Memory B cell (primary cell): ENCODE results near the gene AGBL2.
A peak's percentile ranks its signal among the peaks of the same experiment; 100 is the strongest.
"Not testable (repeated sequence)": the region's sequence is repeated elsewhere in the genome, so short reads cannot be mapped to it uniquely, and the experiment has no call there.

Experiments used
- ATAC-seq: fragments of 150-1000 bp; cut with Tn5 transposase; 2 replicates; pipeline ENCODE4 v1.10.0; 2021; ENCODE audit warnings: low read depth, mild to moderate bottlenecking, moderate library complexity
- DNase-seq, 2 donors: peaks; one replicate each; pipeline ENCODE4 v3.0.0; 2022; ENCODE audit warnings: low spot score in 2 of 2
- H3K27ac Mint-ChIP-seq: one replicate; pipeline ENCODE4 v1.8.0; 2022; ENCODE audit warnings: mild to moderate bottlenecking, moderate library complexity, mixed read lengths
- H3K27me3 Mint-ChIP-seq: one replicate; pipeline ENCODE4 v1.8.0; 2022; ENCODE audit warnings: mixed read lengths
- H3K36me3 Mint-ChIP-seq: one replicate; pipeline ENCODE4 v1.8.0; 2022; ENCODE audit warnings: mild to moderate bottlenecking, mixed read lengths
- H3K4me1 Mint-ChIP-seq: one replicate; pipeline ENCODE4 v1.8.0; 2022; ENCODE audit warnings: mixed read lengths
- H3K4me3 Mint-ChIP-seq: one replicate; pipeline ENCODE4 v1.8.0; 2022; ENCODE audit warnings: mild to moderate bottlenecking, moderate library complexity, mixed read lengths
- H3K9me3 Mint-ChIP-seq: one replicate; pipeline ENCODE4 v1.8.0; 2022; ENCODE audit warnings: mixed read lengths

Gene AGBL2

DNA sequence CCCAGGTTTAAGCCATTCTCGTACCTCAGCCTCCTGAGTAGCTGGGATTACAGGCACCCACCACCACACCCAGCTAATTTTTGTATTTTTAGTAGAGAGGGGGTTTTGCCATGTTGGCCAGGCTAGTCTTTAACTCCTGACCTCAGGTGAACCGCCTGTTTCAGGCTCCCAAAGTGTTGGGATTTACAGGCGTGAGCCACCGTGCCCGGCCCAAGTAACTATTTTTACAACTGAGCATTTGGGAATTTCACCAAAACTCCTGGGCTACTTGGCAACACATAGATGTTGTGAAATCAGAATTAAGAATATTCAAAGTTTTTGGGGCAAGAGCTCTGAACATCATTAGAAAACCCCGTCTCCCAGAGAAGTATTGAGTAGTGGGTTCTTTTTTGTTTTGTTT is 74.7 kb downstream of the AGBL2 start:
- H3K4me1 Mint-ChIP-seq, DNase-seq, H3K4me3 Mint-ChIP-seq, H3K27me3 Mint-ChIP-seq, ATAC-seq, H3K36me3 Mint-ChIP-seq, H3K9me3 Mint-ChIP-seq, H3K27ac Mint-ChIP-seq: not testable (repeated sequence)

DNA sequence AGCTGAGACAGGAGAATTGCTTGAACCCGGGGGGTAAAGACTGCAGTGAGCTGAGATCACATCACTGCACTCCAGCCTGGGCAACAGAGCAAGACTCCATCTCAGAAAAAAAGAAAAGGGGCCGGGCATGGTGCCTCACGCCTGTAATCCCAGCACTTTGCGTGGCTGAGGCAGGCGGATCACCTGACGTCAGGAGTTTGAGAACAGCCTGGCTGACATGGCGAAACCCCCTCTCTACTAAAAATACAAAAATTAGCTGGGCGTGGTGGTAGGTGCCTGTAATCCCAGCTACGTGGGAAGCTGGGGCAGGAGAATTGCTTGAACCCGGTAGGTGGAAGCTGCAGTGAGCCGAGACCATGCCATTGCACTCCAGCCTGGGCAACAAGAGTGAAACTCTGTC is 78.8 kb downstream of the AGBL2 start:
- DNase-seq, ATAC-seq, H3K27ac Mint-ChIP-seq, H3K9me3 Mint-ChIP-seq, H3K27me3 Mint-ChIP-seq, H3K4me3 Mint-ChIP-seq, H3K4me1 Mint-ChIP-seq: not testable (repeated sequence)
- peaks cover 13% of the 10 kb centered on the region for H3K36me3 Mint-ChIP-seq

DNA sequence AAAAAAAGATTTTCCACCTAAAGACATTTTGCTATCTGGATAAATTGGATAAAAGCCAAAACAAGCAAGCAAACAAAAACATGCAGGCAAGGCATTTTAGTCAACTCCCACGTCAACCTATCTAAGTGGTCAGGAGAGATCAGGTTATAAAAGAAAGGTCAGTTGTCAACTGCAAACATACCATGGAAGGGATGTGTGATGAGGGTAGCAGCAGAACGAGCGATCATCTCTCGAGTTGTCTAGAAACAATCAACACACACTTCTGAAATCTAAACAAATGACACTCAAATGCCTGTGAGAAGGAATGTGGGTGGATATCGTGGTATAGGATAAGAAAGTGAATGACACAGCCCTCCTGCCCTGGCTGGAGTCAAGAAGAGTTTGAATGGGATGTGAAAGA is 83.7 kb downstream of the AGBL2 start:
- Mint-ChIP-seq H3K4me3 (no peak overlapping the region), H3K27me3 (no peaks in the 10 kb centered on the region), H3K4me1 (no peaks in the 10 kb centered on the region), H3K9me3 (no peaks in the 10 kb centered on the region), H3K27ac (no peak overlapping the region), H3K36me3 (peaks cover 14% of the 10 kb centered on the region)
- DNase-seq (no peak), ATAC-seq (no peak)

DNA sequence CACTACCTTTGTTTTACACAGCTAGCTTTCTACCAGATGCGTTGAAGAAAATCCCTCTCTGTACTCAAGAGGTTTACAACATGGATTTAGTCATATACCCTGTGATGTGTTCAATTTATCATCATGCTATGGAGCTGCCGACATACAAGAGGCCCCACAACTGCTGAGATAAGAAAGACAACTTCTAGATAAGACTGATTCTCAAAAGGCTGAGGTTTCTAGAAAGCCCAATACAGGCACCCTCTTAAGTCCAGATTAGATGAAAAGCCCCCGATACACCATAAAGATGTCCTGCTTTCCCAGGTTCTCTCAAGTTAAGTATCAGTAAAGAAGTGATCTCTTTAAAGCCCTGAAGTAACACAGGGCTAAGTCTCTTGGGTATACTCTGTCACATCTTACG is 87.1 kb downstream of the AGBL2 start:
- H3K36me3 Mint-ChIP-seq = peaks cover 18% of the 10 kb centered on the region
- DNase-seq (no peak), ATAC-seq (no peak)
- no peaks in the 10 kb centered on the region for H3K4me1 Mint-ChIP-seq
- no peaks in the 10 kb centered on the region for H3K9me3 Mint-ChIP-seq
- no peak overlapping the region for H3K4me3 Mint-ChIP-seq
- no peak overlapping the region for H3K27ac Mint-ChIP-seq
- no peaks in the 10 kb centered on the region for H3K27me3 Mint-ChIP-seq

DNA sequence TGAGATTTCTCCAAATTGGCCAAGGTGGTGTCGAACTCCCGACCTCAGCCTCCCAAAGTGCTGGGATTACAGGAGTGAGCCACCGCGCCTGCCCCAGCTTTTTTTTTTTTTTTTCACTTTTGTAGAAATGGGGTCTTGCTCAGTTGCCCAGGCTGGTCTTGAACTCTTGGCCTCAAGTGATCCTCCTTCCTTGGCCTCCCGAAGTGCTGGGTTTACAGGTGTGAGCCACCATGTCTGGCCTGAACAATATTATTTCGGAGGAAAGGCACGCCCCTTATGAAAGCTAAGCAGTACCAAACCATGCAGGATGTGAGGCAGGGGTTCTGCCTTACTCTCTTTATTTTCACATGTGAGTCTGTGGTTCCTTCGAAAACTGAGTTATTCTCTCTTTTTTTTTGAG is 88.9 kb downstream of the AGBL2 start:
- H3K27me3 Mint-ChIP-seq = no peaks in the 10 kb centered on the region
- no peaks in the 10 kb centered on the region for H3K9me3 Mint-ChIP-seq
- no peak overlapping the region for H3K27ac Mint-ChIP-seq
- H3K4me3 Mint-ChIP-seq = no peak overlapping the region
- no peak for DNase-seq
- H3K4me1 Mint-ChIP-seq = no peaks in the 10 kb centered on the region
- peaks cover 19% of the 10 kb centered on the region for H3K36me3 Mint-ChIP-seq
- ATAC-seq = no peak

DNA sequence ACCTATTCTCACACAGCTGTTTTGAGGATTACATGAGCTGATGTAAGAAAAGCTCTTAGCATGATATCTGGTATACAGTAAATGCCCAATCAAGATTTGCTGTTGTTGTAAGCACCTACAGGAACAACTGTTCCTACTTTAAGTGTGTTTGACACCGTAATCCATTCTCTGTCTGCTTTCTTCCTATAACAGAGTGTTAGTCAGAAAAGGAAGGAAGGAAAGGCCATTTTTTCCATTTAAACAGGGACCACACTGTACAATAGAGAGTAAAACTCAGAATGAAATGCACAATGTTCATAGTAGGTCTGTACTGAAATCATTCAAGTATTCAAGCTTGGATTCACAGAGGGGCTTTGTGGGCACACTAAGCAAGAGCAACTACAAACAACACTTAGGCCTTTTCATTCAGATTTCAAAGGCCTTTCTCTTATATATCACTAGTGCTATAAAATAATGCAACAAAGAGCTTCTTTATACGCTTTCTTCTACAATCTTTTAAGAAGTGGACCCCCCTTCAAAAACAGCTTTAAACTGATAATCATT is 94.3 kb downstream of the AGBL2 start:
- Mint-ChIP-seq H3K27me3 (no peaks in the 10 kb centered on the region), H3K27ac (no peak overlapping the region), H3K9me3 (no peaks in the 10 kb centered on the region), H3K36me3 (peaks cover 19% of the 10 kb centered on the region), H3K4me3 (no peak overlapping the region), H3K4me1 (no peaks in the 10 kb centered on the region)
- ATAC-seq (no peak), DNase-seq (no peak)

DNA sequence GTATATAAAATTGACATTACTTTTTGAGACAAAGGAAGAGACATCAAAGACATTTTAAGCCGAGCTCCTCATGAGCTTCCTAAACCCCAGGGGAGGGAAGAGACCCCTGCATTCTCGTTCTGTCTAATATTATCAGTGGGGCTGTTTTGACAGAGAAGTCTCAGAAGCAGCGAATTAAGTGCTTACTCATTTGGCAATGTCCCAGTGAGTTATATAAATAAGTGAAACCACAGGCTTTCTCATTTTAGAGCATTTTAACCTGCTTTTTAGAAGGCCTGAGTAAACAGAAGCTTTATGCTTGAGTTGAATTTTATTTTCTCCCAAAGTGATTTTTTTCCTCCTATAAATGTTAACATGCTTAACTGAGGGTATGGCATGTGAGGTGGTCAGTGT is 97.8 kb downstream of the AGBL2 start:
- Mint-ChIP-seq H3K9me3 (no peaks in the 10 kb centered on the region), H3K36me3 (peaks cover 11% of the 10 kb centered on the region), H3K4me3 (no peak overlapping the region), H3K27me3 (no peaks in the 10 kb centered on the region), H3K27ac (no peak overlapping the region), H3K4me1 (no peaks in the 10 kb centered on the region)
- ATAC-seq (no peak), DNase-seq (no peak)

DNA sequence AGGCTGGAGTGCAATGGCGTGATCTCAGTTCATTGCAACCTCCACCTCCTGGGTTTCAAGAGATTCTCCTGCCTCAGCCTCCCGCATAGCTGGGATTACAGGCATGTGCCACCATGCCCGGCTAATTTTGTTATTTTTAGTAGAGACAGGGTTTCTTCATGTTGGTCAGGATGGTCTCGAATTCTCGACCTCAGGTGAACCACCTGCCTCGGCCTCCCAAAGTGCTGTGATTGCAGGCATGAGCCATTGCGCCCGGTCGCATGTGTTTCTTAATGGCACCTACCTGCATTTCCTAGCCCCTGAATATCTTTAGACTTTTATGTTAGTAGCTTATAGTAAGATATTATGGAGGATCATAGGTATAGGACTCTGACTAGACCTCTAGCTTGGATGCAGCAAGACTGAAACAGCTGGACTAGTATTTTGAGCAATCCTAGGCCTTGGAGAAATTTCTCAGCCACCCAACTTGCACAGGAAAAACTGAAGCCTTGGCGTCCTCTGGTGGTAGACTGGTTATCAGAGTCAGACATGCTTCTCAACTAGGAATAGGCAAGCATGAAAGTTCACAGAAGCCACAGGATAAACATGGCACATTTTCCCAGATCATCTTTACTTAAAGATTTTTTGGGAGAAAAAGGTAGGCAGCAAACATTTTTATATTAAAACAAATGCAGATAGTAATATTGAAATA is 98.3 kb downstream of the AGBL2 start:
- DNase-seq = no peak
- H3K27ac Mint-ChIP-seq = no peak overlapping the region
- no peak for ATAC-seq

DNA sequence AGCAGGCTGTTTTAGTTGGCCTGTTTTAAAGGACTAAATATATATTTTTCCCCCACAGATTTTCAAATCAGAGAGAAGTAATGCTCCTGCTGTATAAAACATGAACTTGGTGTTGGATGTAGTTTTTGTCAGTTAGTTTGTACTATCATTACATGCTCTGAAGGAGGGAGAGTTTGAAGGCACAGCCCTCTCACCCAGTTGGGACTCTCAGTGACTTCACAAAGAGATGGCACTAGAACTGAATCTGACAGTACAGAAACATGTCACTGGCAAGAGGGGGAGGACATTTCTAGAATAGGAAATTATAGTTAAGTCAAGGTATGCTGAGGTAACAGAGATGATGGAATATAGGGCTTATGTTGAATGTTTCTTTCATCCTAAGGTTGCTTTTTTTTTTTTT is 99.9 kb downstream of the AGBL2 start:
- Mint-ChIP-seq H3K9me3 (no peaks in the 10 kb centered on the region), H3K27me3 (no peaks in the 10 kb centered on the region), H3K36me3 (peaks cover 6% of the 10 kb centered on the region), H3K4me1 (peaks cover 11% of the 10 kb centered on the region), H3K4me3 (no peak overlapping the region), H3K27ac (no peak overlapping the region)
- ATAC-seq (no peak), DNase-seq (no peak)

More for the DNA sequence above, 98.3 kb downstream of the AGBL2 start:
- H3K4me3 Mint-ChIP-seq = no peak overlapping the region
- H3K9me3 Mint-ChIP-seq = no peaks in the 10 kb centered on the region
- H3K4me1 Mint-ChIP-seq = peaks cover under 1% of the 10 kb centered on the region
- H3K36me3 Mint-ChIP-seq = peaks cover 11% of the 10 kb centered on the region
- no peaks in the 10 kb centered on the region for H3K27me3 Mint-ChIP-seq

DNA sequence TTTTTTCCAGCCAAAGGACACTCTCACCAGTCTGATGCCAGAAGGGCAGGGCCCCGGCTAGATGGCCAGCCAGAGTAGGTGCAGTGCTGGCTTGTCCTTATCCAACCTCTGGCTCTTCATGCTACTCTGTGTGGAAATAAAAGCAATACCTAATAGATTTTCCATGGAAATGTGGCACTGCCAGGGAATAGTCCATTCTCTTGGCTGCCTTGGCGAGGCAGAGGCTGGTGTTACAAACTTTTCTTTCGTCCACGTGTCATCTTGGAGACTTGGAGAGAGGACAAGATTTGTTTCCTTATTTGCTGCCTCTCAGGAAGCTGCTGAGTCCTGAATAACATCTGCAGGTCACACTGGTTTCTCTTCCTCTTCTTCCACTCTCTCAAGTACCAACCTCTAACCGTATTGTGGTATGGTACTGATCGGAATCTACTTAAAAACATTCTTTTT is 103.8 kb downstream of the AGBL2 start:
- DNase-seq (peak in 1 of 2 donors; percentile 9), ATAC-seq (peak; percentile 99)
- Mint-ChIP-seq H3K27ac (peak overlapping the region; percentile 28), H3K27me3 (no peaks in the 10 kb centered on the region), H3K4me3 (peak overlapping the region; percentile 32), H3K4me1 (peaks cover 11% of the 10 kb centered on the region), H3K36me3 (peaks cover 3% of the 10 kb centered on the region), H3K9me3 (no peaks in the 10 kb centered on the region)

DNA sequence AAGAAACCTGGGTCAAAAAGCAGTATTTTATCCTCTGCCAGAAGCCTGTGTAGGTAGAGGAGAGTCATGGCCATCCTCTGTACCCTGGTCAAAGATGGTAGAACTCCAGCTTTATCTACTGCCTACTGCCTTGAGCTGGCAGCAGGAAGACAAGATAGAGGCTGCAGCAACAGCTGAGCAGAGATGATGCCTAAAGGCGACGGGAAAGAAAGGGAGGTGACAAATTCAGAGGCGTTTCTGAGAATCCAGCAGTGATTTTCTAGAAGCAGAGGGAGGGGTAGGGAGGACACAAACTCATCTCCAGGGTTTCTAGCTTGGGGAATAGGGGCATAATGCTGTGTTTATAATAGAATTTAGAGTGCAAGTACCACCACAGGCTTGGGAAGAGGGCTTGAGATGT is 105.5 kb downstream of the AGBL2 start:
- no peak for DNase-seq
- ATAC-seq = no peak
- Mint-ChIP-seq H3K27ac (no peak overlapping the region), H3K36me3 (peaks cover 9% of the 10 kb centered on the region), H3K9me3 (no peaks in the 10 kb centered on the region), H3K27me3 (no peaks in the 10 kb centered on the region), H3K4me1 (peaks cover 13% of the 10 kb centered on the region), H3K4me3 (no peak overlapping the region)
